Activated CD4-positive, alpha-beta T cell treated with anti-CD3 and anti-CD28 coated beads, Interleukin-10, Interleukin-2, amounts not matched to agents 100 ng/mL and 50 ng/mL, durations not matched to agents 16 hours and 8 hours (primary cell): Measurements from ENCODE around the gene CHD8.
"Not testable (repeated sequence)": the region's sequence is repeated elsewhere in the genome, so short reads cannot be mapped to it uniquely, and the experiment has no call there.

ENCODE experiments used
- DNase-seq: peaks from one replicate; pipeline ENCODE4 v3.0.0-alpha.2; 2020

CHD8 gene

GRCh38 chr14:21455912-21456667, at the start of gene CHD8:
CHD8 (minus strand) TSS chr14:21456123; CDS start chr14:21431643, 24,480 bp downstream.
- DNase-seq: peak; percentile 100

GRCh38 chr14:21505012-21505553, 49.2 kb upstream of the CHD8 start:
- peak; percentile 45 for DNase-seq

- DNase-seq: no peak
Measured at GRCh38 chr14:21503376-21503775, 47.5 kb upstream of the CHD8 start.

- DNase-seq: no peak
Measured at GRCh38 chr14:21501568-21501967, 45.6 kb upstream of the CHD8 start.

- peak; percentile 47 for DNase-seq
Measured at GRCh38 chr14:21498540-21499526, 42.9 kb upstream of the CHD8 start.

- DNase-seq: no peak
Measured at GRCh38 chr14:21496453-21496852, 40.5 kb upstream of the CHD8 start.

GRCh38 chr14:21494902-21495762, 39.2 kb upstream of the CHD8 start:
- no peak for DNase-seq

- peak; percentile 28 for DNase-seq
Measured at GRCh38 chr14:21486640-21487087, 30.7 kb upstream of the CHD8 start.

GRCh38 chr14:21476925-21477681, 21.2 kb upstream of the CHD8 start, which contains the start of the genes RAB2B and TOX4:
RAB2B (minus strand) TSS chr14:21476959; CDS start chr14:21476872, 87 bp downstream.
TOX4 (plus strand) TSS chr14:21477195; CDS start chr14:21477279, 84 bp downstream.
- peak; percentile 98 for DNase-seq

GRCh38 chr14:21476523-21476924, 20.6 kb upstream of the CHD8 start:
- DNase-seq: no peak

- DNase-seq: no peak
Measured at GRCh38 chr14:21475767-21476522, 20.0 kb upstream of the CHD8 start.

GRCh38 chr14:21467616-21468015, 11.7 kb upstream of the CHD8 start:
- no peak for DNase-seq

GRCh38 chr14:21455592-21455911, 371 bp downstream of the CHD8 start:
- DNase-seq: no peak

GRCh38 chr14:21454843-21455544, 929 bp downstream of the CHD8 start:
- DNase-seq: peak; percentile 49

GRCh38 chr14:21449899-21450216, 6.1 kb downstream of the CHD8 start:
- DNase-seq: no peak

GRCh38 chr14:21442657-21443056, 13.3 kb downstream of the CHD8 start:
- DNase-seq: not testable (repeated sequence)

- no peak for DNase-seq
Measured at GRCh38 chr14:21440859-21441258, 15.1 kb downstream of the CHD8 start.

GRCh38 chr14:21437063-21437901, 18.6 kb downstream of the CHD8 start:
- DNase-seq: peak; percentile 99

- no peak for DNase-seq
Measured at GRCh38 chr14:21436567-21437062, 19.3 kb downstream of the CHD8 start.
